Stimulated activated CD8-positive, alpha-beta memory T cell treated with anti-CD3 and anti-CD28 coated beads, Interleukin-4, amount 100 ng/mL, for 24 hours (primary cell): ENCODE measurements around the gene NTSR1.

Source experiments
- DNase-seq: peaks from one replicate; pipeline ENCODE4 v3.0.0-alpha.2; 2020; ENCODE audit warnings: low read depth

NTSR1 gene

DNA sequence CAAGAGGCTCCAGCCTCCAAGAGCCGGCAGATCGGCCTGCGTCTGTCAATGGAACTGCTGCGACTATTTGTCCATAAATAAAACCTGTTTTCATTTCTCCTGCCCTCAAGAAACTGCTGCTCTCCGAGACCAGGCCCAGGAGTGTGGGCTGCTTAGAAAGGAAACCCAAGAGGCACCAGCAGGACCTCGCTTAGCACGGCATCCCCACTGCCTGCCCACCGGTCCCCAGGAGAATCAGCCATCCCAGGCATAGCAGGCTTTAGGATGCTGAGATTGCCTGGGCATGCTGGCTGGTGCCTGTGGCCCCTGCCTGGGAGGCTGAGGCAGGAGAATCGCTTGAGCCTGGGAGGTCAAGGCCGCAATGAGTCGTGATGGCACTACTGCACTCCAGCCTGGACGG is 17.6 kb downstream of the NTSR1 start:
- DNase-seq, result no peak

- DNase-seq, result no peak
Observed at GRCh38 chr20:62726716-62727583, 18.3 kb downstream of the NTSR1 start.

DNA sequence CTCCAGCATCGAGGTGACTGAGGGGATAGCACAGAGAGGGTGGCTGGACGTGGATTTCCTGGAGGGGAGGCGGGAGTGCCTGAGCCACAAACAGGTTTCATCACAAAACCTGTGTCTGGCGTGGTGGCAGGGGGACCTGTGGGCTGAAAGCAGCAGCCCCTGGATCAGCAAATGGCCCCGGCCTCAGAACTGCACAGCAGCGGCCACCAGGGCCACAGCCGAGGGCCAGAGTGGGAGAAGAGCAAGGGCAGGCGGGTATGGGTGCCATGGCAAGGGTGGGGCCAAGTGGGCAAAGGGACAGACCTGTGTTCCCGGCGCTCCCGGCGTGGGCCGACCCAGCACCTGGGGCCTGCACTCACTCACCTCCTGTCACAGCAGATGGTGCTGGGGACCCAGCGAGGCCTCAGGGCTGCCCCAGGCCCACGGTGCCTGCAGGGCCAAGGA is 19.0 kb downstream of the NTSR1 start:
- DNase-seq, result no peak

DNA sequence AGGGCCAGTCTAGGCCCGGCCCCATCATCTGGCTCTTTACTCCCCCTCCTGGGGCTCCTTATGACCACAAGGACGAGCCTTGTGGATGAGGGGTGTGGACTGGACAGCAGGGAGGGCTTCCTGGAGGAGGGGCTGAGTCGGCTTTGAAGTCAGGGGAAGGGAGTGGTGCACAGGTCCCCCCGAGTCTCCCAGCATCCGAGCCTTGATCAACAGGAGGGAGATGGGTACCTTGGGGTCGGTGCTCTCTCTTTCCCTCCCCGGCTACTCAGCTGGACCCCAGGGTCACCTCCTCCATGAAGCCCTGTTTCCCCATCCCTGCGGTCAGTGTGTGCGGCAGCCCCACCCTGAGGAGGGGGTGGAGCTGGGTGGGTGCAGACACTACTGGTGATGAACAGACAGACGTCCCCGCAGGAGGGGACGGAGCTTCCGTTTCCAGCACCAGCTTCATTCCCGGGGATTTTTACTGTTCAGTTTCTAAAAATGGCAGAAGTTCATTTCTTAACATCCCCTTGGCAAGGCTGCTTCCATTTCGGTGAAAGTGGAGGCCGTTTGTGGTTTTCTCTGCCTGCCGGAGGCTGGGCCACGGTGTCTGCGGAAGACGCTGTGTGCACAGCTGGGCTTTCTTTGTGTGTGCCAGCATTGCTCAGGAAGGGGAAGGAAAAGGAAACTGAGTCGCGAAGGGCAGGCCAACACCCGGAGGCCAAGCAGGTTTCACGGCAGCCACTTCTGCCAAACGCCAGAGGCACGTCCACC is 19.6 kb downstream of the NTSR1 start:
- no peak for DNase-seq

GRCh38 chr20:62728781-62729300 is 20.2 kb downstream of the NTSR1 start:
- no peak for DNase-seq

- DNase-seq, result no peak
Observed at GRCh38 chr20:62730481-62730880, 21.8 kb downstream of the NTSR1 start.

DNA sequence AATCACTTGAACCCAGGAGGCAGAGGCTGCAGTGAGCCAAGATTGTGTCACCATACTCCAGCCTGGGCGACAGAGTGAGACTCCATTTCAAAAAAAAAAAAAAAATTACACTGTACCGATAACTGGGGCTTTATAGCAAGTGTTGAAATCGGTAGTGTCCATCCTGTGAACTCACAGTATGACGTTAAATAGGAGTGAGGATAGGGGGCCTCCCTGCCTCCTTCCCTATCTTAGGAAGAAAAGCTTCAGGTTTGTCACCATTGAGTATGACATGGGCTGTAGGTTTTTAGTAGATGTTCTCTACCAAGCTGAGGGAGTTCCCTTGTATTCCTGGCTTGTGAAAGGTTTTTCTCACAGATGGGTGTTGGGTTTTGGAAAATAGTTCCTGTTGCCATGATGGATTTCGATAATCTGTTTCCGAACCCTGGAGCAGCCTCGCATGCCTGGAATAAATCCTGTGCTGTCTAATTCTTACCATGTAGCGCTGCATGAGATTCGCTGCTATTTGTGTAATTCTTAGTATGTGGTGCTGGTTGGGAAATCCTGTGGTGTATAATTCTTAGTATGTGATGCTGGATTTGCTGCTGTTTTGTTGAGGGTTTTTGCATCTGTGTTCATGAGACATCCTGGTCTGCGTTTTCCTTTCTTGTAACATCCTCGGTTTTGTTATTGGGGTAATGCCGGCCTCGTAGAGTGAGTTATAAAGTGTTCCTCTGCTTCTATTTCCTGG is 23.6 kb downstream of the NTSR1 start:
- DNase-seq, result no peak

- no peak for DNase-seq
Observed at GRCh38 chr20:62732842-62733525, 24.3 kb downstream of the NTSR1 start.

- DNase-seq, result no peak
Observed at GRCh38 chr20:62733526-62733842, 24.8 kb downstream of the NTSR1 start.

DNA sequence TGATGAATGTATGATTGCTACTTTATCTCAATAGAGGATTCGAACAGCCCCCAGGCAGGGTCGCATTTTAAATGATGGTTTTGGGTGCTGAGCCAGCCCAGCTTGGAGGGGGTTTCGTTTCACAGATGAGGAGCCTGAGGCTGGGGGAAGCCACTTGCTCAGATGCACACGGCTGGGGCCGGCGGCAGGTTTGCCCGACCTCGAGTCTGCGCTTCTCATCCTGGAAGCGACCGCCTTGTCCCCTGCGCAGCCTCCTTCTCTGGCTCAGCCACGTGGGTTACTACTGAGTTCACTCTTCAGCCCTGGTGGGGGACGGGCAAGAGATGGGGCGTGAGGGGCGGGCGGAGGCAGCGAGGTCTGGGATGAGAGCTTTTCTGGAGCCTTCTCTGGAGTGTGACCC is 25.3 kb downstream of the NTSR1 start:
- DNase-seq, result no peak

DNA sequence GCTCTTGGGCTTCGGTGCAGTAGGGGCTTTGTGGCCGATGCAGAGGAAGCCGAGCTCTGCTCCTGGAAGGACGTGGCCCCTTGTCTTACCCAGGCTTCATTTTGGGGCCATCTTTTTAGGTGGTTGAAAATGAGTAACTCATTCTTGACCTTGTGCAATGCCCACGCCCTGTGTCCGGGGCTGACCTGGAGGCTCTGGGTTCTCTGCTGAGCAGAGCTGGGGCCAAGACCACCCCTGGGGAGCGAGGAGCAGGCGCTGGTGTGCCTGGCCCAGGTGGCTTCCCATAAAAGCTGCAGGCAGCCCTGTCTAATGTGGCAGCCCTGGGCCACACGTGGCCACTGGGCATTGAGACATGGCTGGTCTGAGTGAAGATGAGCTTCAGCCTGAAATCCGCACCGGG is 25.7 kb downstream of the NTSR1 start:
- no peak for DNase-seq

- no peak for DNase-seq
Observed at GRCh38 chr20:62734881-62735280, 26.2 kb downstream of the NTSR1 start.

DNA sequence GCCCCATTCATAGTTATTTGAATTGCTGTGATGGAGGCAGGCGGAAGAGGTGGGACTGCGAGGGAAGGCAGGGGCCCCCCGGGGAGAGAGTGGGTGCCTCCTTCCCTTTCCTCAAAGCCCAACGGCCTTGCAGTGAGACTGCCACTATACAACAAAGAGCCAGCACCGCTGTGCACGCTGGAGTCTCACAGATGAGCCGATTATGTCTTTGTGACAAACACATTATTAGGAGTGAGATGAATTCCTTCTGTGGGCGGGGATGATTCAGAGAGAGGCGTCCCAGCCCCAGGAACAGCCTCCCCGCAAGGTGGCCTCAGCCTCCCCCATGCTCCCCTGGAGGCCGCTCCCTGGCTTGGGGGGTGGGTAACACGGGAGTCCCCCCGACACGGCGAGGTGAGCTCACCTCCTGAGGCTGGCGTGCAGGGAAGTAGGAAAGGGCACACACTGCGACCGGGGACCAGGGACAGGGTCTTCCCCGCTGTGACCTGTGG is 26.7 kb downstream of the NTSR1 start:
- DNase-seq, result no peak

GRCh38 chr20:62736026-62736406 is 27.4 kb downstream of the NTSR1 start:
- no peak for DNase-seq

DNA sequence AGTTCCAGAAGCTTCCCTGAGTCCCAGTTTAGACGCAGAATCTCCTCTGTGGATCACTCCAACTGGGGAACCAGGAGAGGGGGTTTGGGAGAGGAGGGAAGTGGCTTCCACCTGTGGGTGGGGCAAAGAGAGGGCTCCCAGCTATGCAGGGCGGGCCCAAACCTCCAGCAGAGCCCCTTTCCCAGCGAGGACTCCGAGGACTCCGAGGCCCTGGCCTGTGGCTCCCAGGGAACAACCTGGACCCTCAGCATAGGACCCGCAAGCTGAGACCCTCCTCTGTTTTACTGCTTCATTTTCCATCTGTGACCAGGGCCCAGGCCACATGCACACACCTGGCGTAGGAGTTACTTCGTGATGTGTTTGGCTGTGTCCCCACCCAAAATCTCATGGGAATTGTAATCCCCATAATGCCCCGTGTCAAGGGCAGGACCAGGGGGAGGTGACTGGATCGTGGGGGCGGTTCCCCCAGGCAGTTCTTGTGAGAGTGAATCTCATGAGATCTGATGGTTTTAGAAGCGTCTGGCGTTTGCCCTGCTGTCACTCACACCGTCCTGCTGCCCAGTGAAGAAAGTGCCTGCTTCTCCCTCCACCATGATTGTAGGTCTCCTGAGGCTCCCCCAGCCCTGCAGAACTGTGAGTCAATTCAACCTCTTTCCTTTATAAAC is 27.9 kb downstream of the NTSR1 start:
- DNase-seq, result no peak

GRCh38 chr20:62737271-62737811 is 28.7 kb downstream of the NTSR1 start:
- DNase-seq, result no peak

- no peak for DNase-seq
Observed at GRCh38 chr20:62738025-62738881, 29.6 kb downstream of the NTSR1 start.

DNA sequence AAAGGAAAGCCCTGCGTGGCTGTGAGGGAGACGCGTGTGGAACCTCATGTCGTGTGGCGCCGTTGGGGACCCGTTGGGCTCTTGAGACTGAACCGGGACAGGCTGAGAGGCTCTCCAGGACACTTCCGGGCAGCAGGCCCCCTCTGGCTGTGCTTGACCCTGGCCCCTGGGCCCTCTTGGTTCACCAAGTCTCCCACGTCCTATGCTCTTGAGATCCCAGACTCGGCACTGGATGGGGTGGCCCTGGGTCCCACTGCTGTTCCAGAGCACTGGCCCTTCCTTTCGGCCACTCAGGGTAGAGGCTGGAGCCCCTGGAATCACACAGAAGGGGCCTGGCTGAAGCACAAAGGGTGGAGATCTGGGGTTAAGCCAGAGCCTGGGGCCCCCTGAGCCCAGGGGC is 30.4 kb downstream of the NTSR1 start:
- no peak for DNase-seq

DNA sequence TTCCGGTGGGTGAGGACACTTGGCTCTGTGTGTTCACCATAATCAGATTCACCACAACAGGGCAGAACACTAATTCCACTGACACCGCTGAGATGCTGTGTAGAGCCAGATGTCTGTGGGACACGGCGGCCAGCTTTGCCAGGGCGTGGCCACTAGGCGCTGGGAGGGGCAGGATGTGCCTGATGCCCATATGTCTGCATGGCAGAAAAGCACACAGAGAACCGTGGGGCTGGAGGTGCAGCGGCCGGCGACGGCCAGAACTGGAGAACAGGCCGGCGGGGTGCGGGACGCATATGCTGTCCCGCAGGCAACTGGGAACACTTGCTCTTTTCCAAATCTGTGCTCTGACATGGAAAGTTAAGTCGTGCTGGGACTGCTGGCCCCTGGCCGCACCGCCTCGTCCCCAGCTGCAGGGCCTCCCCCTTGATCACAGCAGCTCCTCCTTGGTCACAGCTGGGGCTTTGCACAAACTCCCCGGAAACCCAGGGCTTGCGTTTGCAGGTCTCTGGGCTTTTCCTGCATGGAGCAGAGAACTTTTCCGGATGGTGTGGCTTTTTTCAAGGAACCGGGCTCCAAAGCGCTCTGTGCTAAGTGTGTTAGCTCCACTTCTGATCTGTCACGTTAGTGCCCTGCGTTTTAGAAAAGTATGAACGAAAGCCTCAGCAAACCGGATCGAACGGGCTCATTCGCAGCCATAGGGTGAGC is 31.1 kb downstream of the NTSR1 start:
- DNase-seq, result no peak
